ENCODE results near the gene SELENOV. TPM values are rescaled to one million over a fixed set of nuclear protein-coding genes. Genes with fewer than 3 reads are reported as not detected.
A peak's percentile ranks its signal among the peaks of the same experiment; 100 is the strongest.

The SELENOV gene
- total and polyA plus RNA-seq, 9 of the 15 experiments (the other 6 are each of a cell fraction or from before 2014, with no cell fraction given) = 0.04 to 0.09 (median 0.06) TPM; not detected in 4

DNA sequence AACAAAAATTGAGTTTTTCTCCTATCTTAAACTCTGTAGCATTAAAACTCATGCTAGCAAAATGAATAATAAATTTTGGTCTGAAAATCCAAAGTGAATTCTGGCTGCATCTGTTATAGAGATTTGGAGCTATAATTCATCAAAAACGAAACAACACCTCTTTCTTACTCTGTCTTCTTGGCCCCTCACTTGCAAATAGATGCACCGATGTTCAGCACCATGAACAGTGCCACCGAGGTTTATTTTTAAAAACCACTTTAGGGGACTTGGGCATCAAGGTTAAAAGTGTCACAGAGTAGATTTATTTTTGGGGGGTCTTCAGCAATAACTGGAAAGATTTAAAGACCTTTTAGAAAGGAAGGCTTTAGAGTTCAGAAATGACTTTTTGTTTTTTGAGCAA lies 51.1 kb downstream of the SELENOV start:
- Histone ChIP-seq H3K9ac (ENCODE audit: insufficient read depth in 1 of 2, low read depth in 2 of 2, low read length in 2 of 2) (no peak overlapping the region), H3K4me3 (no peak overlapping the region), H3K27me3 (ENCODE audit: control insufficient read depth in 2 of 2, insufficient read depth in 2 of 2, low read length in 2 of 2) (peaks cover 0 to 7% of the 10 kb centered on the region in 2 experiments; a peak in 1 of 5 replicates), H3K9me3 (replicated peaks; ENCODE audit: control insufficient read depth, insufficient read depth, low read depth, low read length) (no peaks in the 10 kb centered on the region), H3K27ac (ENCODE audit: extremely low read depth, low read depth, low read length) (no peak overlapping the region), H4K20me1 (replicated peaks; ENCODE audit: control insufficient read depth, insufficient read depth, low read length) (no peaks in the 10 kb centered on the region), H3K79me2 (ENCODE audit: control insufficient read depth, insufficient read depth, low read length) (no peaks in the 10 kb centered on the region), H3K36me3 (ENCODE audit: control insufficient read depth, insufficient read depth, low read length) (no peaks in the 10 kb centered on the region), H3K4me2 (ENCODE audit: insufficient read depth, low read length) (no peak overlapping the region), H2AFZ (ENCODE audit: low read depth, low read length) (no peak overlapping the region), H3K4me1 (replicated peaks in 1 of 2; ENCODE audit: control insufficient read depth in 2 of 2, insufficient read depth in 2 of 2, low read length in 2 of 2) (no peaks in the 10 kb centered on the region), H3K9me1 (ENCODE audit: control insufficient read depth, insufficient read depth, low read length) (no peaks in the 10 kb centered on the region)
- DNase-seq (ENCODE audit: extremely low read depth in 1 of 4, low spot score in 3 of 4) = no peak
- ATAC-seq = no peak
- in situ Hi-C loops (cut with MboI) = no loop called here
- CTCF ChIA-PET (ENCODE audit: low intra/inter-chr PET ratio) = no interaction called here
- intact Hi-C loops (cut with micrococcal nuclease) = no loop called here
- POLR2A ChIA-PET = no interaction called here
- 0% methylated on average over 3 of the region's 3 CpGs for WGBS (ENCODE audit: insufficient coverage, low coverage, missing lambda C conversion rate)
- BruUV-seq (replicated peaks) = no TSS peak
- TF ChIP-seq TCF3 (CRISPR knock-in tag; IDR thresholded peaks at IDR 0.05) = no peak
- no peak for TF ChIP-seq MTA2 (IDR thresholded peaks at IDR 0.05; ENCODE audit: low read depth)
- TF ChIP-seq ZNF766 (CRISPR knock-in tag; conservative IDR thresholded peaks at IDR 0.05) = 0 out of 2 replicates have a peak, but pooled peaks have one; percentile 43
- TF ChIP-seq, protein P1, sequence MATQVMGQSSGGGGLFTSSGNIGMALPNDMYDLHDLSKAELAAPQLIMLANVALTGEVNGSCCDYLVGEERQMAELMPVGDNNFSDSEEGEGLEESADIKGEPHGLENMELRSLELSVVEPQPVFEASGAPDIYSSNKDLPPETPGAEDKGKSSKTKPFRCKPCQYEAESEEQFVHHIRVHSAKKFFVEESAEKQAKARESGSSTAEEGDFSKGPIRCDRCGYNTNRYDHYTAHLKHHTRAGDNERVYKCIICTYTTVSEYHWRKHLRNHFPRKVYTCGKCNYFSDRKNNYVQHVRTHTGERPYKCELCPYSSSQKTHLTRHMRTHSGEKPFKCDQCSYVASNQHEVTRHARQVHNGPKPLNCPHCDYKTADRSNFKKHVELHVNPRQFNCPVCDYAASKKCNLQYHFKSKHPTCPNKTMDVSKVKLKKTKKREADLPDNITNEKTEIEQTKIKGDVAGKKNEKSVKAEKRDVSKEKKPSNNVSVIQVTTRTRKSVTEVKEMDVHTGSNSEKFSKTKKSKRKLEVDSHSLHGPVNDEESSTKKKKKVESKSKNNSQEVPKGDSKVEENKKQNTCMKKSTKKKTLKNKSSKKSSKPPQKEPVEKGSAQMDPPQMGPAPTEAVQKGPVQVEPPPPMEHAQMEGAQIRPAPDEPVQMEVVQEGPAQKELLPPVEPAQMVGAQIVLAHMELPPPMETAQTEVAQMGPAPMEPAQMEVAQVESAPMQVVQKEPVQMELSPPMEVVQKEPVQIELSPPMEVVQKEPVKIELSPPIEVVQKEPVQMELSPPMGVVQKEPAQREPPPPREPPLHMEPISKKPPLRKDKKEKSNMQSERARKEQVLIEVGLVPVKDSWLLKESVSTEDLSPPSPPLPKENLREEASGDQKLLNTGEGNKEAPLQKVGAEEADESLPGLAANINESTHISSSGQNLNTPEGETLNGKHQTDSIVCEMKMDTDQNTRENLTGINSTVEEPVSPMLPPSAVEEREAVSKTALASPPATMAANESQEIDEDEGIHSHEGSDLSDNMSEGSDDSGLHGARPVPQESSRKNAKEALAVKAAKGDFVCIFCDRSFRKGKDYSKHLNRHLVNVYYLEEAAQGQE (IDR thresholded peaks at IDR 0.05; ENCODE audit: borderline replicate concordance) = peak; percentile 76
- TF ChIP-seq, protein P1 (CRISPR knock-in tag; IDR thresholded peaks at IDR 0.05; ENCODE audit: low read depth) = no peak
- no peak for FAIRE-seq

All from K562 (cell line).